ENCODE data around the gene NLRP1.

DNA sequence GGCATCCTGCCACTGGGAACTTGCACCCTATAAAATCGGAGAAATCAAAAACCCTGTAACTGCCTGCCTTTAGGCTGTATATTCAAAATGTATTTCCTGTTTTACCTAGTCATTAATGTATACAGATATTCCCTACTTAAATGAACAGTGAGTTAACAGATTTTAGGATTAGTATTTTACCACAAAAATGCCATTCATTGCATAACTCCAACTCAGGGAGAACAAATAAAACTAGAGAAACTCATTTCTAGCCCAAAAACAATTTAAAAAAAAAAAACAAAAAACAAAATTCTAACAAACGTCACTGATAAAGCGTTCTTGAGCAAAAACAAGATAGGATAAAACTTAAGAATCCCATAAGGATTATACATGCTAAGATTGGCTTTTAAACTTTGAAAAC lies 111.8 kb downstream of the NLRP1 start:
- TF ChIP-seq, protein P1, sequence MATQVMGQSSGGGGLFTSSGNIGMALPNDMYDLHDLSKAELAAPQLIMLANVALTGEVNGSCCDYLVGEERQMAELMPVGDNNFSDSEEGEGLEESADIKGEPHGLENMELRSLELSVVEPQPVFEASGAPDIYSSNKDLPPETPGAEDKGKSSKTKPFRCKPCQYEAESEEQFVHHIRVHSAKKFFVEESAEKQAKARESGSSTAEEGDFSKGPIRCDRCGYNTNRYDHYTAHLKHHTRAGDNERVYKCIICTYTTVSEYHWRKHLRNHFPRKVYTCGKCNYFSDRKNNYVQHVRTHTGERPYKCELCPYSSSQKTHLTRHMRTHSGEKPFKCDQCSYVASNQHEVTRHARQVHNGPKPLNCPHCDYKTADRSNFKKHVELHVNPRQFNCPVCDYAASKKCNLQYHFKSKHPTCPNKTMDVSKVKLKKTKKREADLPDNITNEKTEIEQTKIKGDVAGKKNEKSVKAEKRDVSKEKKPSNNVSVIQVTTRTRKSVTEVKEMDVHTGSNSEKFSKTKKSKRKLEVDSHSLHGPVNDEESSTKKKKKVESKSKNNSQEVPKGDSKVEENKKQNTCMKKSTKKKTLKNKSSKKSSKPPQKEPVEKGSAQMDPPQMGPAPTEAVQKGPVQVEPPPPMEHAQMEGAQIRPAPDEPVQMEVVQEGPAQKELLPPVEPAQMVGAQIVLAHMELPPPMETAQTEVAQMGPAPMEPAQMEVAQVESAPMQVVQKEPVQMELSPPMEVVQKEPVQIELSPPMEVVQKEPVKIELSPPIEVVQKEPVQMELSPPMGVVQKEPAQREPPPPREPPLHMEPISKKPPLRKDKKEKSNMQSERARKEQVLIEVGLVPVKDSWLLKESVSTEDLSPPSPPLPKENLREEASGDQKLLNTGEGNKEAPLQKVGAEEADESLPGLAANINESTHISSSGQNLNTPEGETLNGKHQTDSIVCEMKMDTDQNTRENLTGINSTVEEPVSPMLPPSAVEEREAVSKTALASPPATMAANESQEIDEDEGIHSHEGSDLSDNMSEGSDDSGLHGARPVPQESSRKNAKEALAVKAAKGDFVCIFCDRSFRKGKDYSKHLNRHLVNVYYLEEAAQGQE (IDR thresholded peaks at IDR 0.05): no peak
- TF ChIP-seq, protein P2, sequence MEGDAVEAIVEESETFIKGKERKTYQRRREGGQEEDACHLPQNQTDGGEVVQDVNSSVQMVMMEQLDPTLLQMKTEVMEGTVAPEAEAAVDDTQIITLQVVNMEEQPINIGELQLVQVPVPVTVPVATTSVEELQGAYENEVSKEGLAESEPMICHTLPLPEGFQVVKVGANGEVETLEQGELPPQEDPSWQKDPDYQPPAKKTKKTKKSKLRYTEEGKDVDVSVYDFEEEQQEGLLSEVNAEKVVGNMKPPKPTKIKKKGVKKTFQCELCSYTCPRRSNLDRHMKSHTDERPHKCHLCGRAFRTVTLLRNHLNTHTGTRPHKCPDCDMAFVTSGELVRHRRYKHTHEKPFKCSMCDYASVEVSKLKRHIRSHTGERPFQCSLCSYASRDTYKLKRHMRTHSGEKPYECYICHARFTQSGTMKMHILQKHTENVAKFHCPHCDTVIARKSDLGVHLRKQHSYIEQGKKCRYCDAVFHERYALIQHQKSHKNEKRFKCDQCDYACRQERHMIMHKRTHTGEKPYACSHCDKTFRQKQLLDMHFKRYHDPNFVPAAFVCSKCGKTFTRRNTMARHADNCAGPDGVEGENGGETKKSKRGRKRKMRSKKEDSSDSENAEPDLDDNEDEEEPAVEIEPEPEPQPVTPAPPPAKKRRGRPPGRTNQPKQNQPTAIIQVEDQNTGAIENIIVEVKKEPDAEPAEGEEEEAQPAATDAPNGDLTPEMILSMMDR (IDR thresholded peaks at IDR 0.05; ENCODE audit: low read depth, low read length, missing input control): no peak
- no peak for TF ChIP-seq YY1 (IDR thresholded peaks at IDR 0.05)
- no peak for TF ChIP-seq RAD21 (IDR thresholded peaks at IDR 0.05)
- TF ChIP-seq EGR1 (IDR thresholded peaks at IDR 0.05; ENCODE audit: low read depth in 2 of 2): no peak
- TF ChIP-seq GABPA (IDR thresholded peaks at IDR 0.05 in 1 of 2, conservative IDR thresholded peaks at IDR 0.05 in 1 of 2): no peak
- TF ChIP-seq TAF1 (conservative IDR thresholded peaks at IDR 0.05): no peak
- no peak for TF ChIP-seq FOXA1 (IDR thresholded peaks at IDR 0.05)
- TF ChIP-seq JUND (IDR thresholded peaks at IDR 0.05): no peak

Data from liver (tissue), 3 donors.